Peyer's patch (tissue), 4 donors: Measurements from ENCODE around the gene SLC38A2. TPM values are rescaled to one million over a fixed set of nuclear protein-coding genes. Genes with fewer than 3 reads are reported as not detected.
"Not testable (repeated sequence)": the region's sequence is repeated elsewhere in the genome, so short reads cannot be mapped to it uniquely, and the experiment has no call there.

Source experiments
- DNase-seq, 3 donors: peaks; one replicate each; pipeline ENCODE4 v3.0.0-alpha.2; 2017 to 2019
- H3K27ac ChIP-seq, 4 donors: fragments of 200-600 bp; sonication (generic); one replicate each; pipeline ENCODE4 v1.5.1; 2016 to 2019
- H3K27me3 ChIP-seq, 2 donors: fragments of 200-600 bp; sonication (generic); one replicate each; pipeline ENCODE4 v1.5.1; 2019
- H3K36me3 ChIP-seq, 3 donors: fragments of 200-600 bp; sonication (generic); one replicate each; pipeline ENCODE4 v1.5.1; 2016 to 2019
- H3K4me1 ChIP-seq, 4 donors: fragments of 200-600 bp; sonication (generic); one replicate each; pipeline ENCODE4 v1.5.1; 2016 to 2019
- H3K4me3 ChIP-seq, 4 donors: fragments of 200-600 bp; sonication (generic); 1 replicate in 3 of 4; 2 replicates in 1 of 4; pipeline ENCODE4 v1.5.1; 2016 to 2019; ENCODE audit warnings: mild to moderate bottlenecking in 1 of 4
- H3K9me3 ChIP-seq, 4 donors: fragments of 200-600 bp; sonication (generic); one replicate each; pipeline ENCODE4 v1.5.1; 2016 to 2019; ENCODE audit warnings: mild to moderate bottlenecking in 1 of 4
- CTCF ChIP-seq, 6 experiments: fragments of 450-650 bp in 4 of 6; fragments of 200-600 bp in 2 of 6; sonication (generic) in 1 of 6; IDR thresholded peaks; one replicate each; pipeline ENCODE4 v1.5.1; 2017 to 2019; ENCODE audit warnings: antibody characterized with exemption in 6 of 6, mild to moderate bottlenecking in 3 of 6, moderate library complexity in 1 of 6
- POLR2A ChIP-seq, 2 donors: fragments of 450-650 bp; IDR thresholded peaks; one replicate each; pipeline ENCODE4 v1.5.1; 2017; ENCODE audit warnings: antibody characterized with exemption in 2 of 2, mild to moderate bottlenecking in 2 of 2, moderate library complexity in 2 of 2
- total RNA-seq, 4 donors: library from RNA; depleted of rRNA; stranded (reverse); fragments of >200 nt; gene quantifications; one replicate each; pipeline ENCODE4 v1.1.0, GENCODE V29; 2016

SLC38A2 gene
- total RNA-seq, 4 donors from 2014 or later, result 93.1 to 173 (median 134) TPM

GRCh38 chr12:46343118-46343852 is 29.3 kb downstream of the SLC38A2 start:
- Histone ChIP-seq H3K9me3 (no peaks in the 10 kb centered on the region), H3K36me3 (no peaks in the 10 kb centered on the region), H3K27me3 (no peaks in the 10 kb centered on the region), H3K4me1 (no peaks in the 10 kb centered on the region), H3K4me3 (no peak overlapping the region), H3K27ac (no peak overlapping the region)
- no peak for DNase-seq
- TF ChIP-seq POLR2A (IDR thresholded peaks at IDR 0.05), result no peak
- TF ChIP-seq CTCF (IDR thresholded peaks at IDR 0.05), result no peak

- Histone ChIP-seq H3K4me1 (no peaks in the 10 kb centered on the region), H3K4me3 (no peak overlapping the region), H3K9me3 (no peaks in the 10 kb centered on the region), H3K27me3 (no peaks in the 10 kb centered on the region), H3K36me3 (no peaks in the 10 kb centered on the region), H3K27ac (no peak overlapping the region)
- peak in 2 of 3 donors; percentile 24 to 58 for DNase-seq
- TF ChIP-seq CTCF (IDR thresholded peaks at IDR 0.05) (peak; percentile 3 to 87 (median 64)), POLR2A (IDR thresholded peaks at IDR 0.05) (no peak)
Measured at GRCh38 chr12:46342562-46343033, 30.0 kb downstream of the SLC38A2 start.

DNA sequence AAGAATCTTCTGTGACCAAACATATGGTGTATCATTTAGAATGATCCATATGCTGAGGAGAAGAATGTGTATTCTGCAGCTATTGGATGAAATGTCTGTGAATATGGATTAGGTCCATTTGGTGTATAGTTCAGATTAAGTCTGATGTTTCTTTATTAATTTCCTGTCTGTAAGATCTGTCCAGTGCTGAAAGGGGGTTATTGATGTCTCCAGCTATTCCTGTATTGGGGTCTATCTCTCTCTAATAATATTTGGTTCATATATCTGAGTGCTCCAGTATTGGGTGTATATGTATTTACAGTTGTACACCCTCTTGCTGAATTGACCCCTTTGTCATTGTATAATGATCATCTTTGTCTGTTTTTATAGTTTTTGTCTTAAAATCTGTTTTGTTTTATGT is 33.5 kb downstream of the SLC38A2 start:
- no peaks in the 10 kb centered on the region for H3K4me1 ChIP-seq
- H3K27me3 ChIP-seq, result no peaks in the 10 kb centered on the region
- H3K36me3 ChIP-seq, result no peaks in the 10 kb centered on the region
- DNase-seq, result no peak
- TF ChIP-seq POLR2A (IDR thresholded peaks at IDR 0.05) (no peak), CTCF (IDR thresholded peaks at IDR 0.05) (no peak)
- no peaks in the 10 kb centered on the region for H3K9me3 ChIP-seq
- no peak overlapping the region for H3K27ac ChIP-seq
- H3K4me3 ChIP-seq, result no peak overlapping the region

DNA sequence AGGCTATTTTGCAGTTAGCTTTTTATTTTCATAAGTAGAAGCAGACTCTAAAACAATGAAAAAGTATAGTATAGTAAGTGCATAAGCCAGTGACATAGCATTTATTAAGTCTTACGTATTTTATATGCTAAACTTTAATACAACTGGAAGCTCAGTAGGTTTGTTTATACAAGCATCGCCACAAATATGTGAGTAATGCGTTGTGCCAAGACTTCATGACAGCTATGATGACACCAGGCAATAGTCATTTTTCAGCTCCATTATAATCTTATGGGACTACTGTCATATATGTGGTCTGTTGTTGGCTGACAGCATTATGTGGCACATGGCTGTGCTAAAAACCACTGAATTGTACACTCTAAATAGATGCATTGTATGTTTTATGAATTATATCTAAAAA is 40.3 kb downstream of the SLC38A2 start:
- no peak for DNase-seq
- Histone ChIP-seq H3K9me3 (peaks cover 0 to 3% (median 0%) of the 10 kb centered on the region in 4 donors), H3K27me3 (no peaks in the 10 kb centered on the region), H3K4me3 (no peak overlapping the region), H3K4me1 (no peaks in the 10 kb centered on the region), H3K36me3 (no peaks in the 10 kb centered on the region), H3K27ac (no peak overlapping the region)
- TF ChIP-seq POLR2A (IDR thresholded peaks at IDR 0.05), result no peak
- TF ChIP-seq CTCF (IDR thresholded peaks at IDR 0.05), result no peak

DNA sequence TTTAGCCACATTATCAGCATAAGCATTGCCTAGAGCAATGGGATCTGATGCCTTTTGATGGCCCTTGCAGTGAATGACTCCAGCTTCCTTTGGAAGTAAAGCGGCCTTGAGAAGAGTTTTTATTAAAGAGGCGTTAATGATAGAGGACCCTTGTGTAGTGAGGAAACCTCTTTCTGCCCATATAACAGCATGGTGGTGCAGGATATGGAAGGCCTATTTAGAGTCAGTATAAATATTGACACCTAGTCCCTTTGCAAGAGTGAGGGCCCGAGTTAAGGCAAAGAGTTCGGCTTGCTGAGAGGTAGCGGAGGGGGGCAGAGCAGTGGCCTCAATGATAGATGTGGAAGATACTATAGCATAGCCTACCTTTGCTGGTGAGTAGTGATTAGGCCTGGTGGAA is 47.5 kb downstream of the SLC38A2 start:
- not testable (repeated sequence) for H3K27ac ChIP-seq, H3K4me1 ChIP-seq, DNase-seq, H3K4me3 ChIP-seq, H3K36me3 ChIP-seq, H3K27me3 ChIP-seq, H3K9me3 ChIP-seq

- DNase-seq, result no peak
- H3K27ac ChIP-seq, result no peak overlapping the region
- no peak overlapping the region for H3K4me3 ChIP-seq
- H3K36me3 ChIP-seq, result no peaks in the 10 kb centered on the region
- peaks cover 0 to 4% (median 0%) of the 10 kb centered on the region in 4 donors for H3K9me3 ChIP-seq
- no peaks in the 10 kb centered on the region for H3K27me3 ChIP-seq
- H3K4me1 ChIP-seq, result no peaks in the 10 kb centered on the region
- no peak for TF ChIP-seq POLR2A (IDR thresholded peaks at IDR 0.05)
- no peak for TF ChIP-seq CTCF (IDR thresholded peaks at IDR 0.05)
Measured at GRCh38 chr12:46320731-46321130, 51.8 kb downstream of the SLC38A2 start.
